MM.1S (cell line): ENCODE data around the gene IFITM10.

ENCODE experiments used
- EZH2 ChIP-seq: fragments of 300-600 bp; sonication (generic); optimal IDR thresholded peaks from 2 replicates; pipeline ENCODE3; 2017; ENCODE audit warnings: low read depth, mild to moderate bottlenecking, antibody characterized with exemption, low read length, mixed read lengths
- EZH2phosphoT487 ChIP-seq: fragments of 300-600 bp; sonication (generic); IDR thresholded peaks from 2 replicates; pipeline ENCODE4 v1.6.1; 2018; ENCODE audit warnings: antibody characterized with exemption, low read length
- TF ChIP-seq, protein P1 (sequence below): fragments of 300-600 bp; sonication (generic); IDR thresholded peaks from 2 replicates; pipeline ENCODE4 v1.5.1; 2016; ENCODE audit warnings: antibody characterized with exemption, low read length, mixed read lengths

DNA sequence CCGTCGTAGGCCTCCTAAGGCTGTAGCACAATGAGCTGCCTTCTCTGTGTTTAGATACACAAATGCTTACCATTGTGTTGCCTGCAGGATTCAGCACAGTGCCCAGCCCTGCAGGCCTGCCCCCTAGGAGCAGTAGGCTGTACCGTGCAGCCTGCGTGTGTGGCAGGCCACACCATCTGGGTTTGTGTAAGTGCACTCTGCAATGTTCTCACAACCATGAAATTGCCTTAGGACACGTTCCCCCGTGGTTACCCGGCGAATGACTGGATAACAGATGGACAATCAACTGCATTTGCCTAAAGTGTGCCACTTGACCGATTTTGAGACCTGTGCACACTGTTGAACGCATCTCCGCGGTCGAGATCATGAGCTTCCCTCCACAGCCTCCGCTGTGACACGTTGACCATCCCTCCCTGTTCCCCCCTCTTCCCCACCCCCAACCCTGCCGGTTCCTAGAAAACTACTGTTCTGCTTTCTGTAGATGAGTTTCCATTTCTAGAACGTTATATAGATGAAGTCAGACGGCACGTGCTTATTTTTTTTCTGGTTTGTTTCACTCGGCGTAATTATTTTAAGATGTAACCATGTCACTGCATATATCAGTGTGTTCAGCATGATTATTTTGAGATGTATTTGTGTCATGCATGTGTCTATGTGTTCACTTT lies 35.5 kb upstream of the IFITM10 start:
- TF ChIP-seq EZH2phosphoT487 (no peak), EZH2 (no peak)
- TF ChIP-seq, protein P1, sequence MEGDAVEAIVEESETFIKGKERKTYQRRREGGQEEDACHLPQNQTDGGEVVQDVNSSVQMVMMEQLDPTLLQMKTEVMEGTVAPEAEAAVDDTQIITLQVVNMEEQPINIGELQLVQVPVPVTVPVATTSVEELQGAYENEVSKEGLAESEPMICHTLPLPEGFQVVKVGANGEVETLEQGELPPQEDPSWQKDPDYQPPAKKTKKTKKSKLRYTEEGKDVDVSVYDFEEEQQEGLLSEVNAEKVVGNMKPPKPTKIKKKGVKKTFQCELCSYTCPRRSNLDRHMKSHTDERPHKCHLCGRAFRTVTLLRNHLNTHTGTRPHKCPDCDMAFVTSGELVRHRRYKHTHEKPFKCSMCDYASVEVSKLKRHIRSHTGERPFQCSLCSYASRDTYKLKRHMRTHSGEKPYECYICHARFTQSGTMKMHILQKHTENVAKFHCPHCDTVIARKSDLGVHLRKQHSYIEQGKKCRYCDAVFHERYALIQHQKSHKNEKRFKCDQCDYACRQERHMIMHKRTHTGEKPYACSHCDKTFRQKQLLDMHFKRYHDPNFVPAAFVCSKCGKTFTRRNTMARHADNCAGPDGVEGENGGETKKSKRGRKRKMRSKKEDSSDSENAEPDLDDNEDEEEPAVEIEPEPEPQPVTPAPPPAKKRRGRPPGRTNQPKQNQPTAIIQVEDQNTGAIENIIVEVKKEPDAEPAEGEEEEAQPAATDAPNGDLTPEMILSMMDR: no peak
